IPS DF 6.9 (cell line): Measurements from ENCODE around the gene PADI4.
A peak's percentile ranks its signal among the peaks of the same experiment; 100 is the strongest.
"Not testable (repeated sequence)": the region's sequence is repeated elsewhere in the genome, so short reads cannot be mapped to it uniquely, and the experiment has no call there.

Experiments
- DNase-seq: peaks from one replicate; pipeline ENCODE4 v3.0.0-alpha.2; 2013; ENCODE audit warnings: low read depth, low spot score
- H3K27ac ChIP-seq: one replicate; pipeline ENCODE4 v1.5.1; 2013; ENCODE audit warnings: low read length, control low read depth
- H3K27me3 ChIP-seq: 2 replicates; pipeline ENCODE4 v1.6.1; 2013; ENCODE audit warnings: mild to moderate bottlenecking, low read length; ENCODE audit not compliant: control insufficient read depth, insufficient read depth
- H3K36me3 ChIP-seq: 2 replicates; pipeline ENCODE4 v1.6.1; 2013; ENCODE audit warnings: low read length; ENCODE audit not compliant: control insufficient read depth, insufficient read depth
- H3K4me1 ChIP-seq: 2 replicates; pipeline ENCODE4 v1.6.1; 2013; ENCODE audit warnings: low read length; ENCODE audit not compliant: control insufficient read depth, insufficient read depth
- H3K4me3 ChIP-seq: 2 replicates; pipeline ENCODE4 v1.5.1; 2013; ENCODE audit warnings: mild to moderate bottlenecking, low read length
- H3K9me3 ChIP-seq: 2 replicates; pipeline ENCODE4 v1.6.1; 2013; ENCODE audit warnings: low read length, inconsistent platforms; ENCODE audit not compliant: control insufficient read depth, insufficient read depth
- WGBS: extraction: QIAGEN DNeasy Blood & Tissue Kit; methylation state at CpG from one replicate; pipeline ENCODE4 v1.1.7; 2013; ENCODE audit warnings: mixed read lengths, missing lambda C conversion rate; ENCODE audit not compliant: insufficient read length, insufficient coverage; 5-methylcytosine and 5-hydroxymethylcytosine counted together

The PADI4 gene

DNA sequence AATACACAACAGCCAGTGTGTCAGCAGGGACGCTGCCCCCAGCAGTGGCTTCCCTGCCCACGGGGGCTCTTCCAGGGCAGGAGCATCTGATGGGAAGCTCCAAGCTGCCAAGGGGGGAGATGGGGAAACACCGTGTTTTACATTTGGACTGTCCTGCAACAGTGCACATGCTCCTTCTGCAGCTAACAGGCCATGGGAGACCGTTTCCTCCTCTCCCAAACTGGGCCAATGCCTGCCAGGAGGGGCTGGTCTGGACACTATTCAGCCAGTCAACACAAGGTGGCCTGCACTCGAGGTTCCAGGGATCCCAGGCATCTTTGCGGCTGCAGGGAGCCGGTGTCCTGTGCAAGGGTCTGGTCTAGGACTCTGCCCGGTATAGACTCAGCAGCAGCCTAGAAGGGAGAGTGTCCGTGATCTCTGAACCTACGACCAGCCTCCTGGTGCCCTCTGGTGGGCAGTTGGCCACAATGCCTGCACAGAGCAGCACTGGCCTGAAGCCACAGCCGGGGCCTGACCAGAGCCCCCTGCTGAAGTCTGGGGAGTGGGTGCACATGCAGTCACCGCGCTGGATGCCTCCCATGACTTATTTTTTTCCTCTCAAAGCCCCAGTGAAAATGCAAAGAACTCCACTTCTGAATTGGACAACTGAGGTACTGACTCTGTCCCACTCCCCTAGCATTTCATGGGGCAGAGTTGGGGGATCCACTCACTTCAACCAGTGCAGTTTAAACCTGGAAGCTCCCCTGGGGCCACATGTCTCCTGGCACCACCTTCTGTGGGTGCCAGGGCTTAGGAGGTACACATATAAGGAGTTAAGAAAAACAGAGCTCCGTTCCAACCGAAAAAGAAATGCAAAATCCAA, 98.1 kb downstream of the PADI4 start:
- peaks cover 32% of the 10 kb centered on the region for H3K36me3 ChIP-seq
- no CpG with 5 or more reads among the region's 15 CpGs for WGBS
- H3K4me3 ChIP-seq = no peak overlapping the region
- no peak overlapping the region for H3K27ac ChIP-seq
- H3K4me1 ChIP-seq = 0 out of 2 replicates have a peak, but pooled peaks cover 2% of the 10 kb centered on the region
- no peaks in the 10 kb centered on the region for H3K9me3 ChIP-seq
- DNase-seq = peak; percentile 84
- H3K27me3 ChIP-seq = no peaks in the 10 kb centered on the region

DNA sequence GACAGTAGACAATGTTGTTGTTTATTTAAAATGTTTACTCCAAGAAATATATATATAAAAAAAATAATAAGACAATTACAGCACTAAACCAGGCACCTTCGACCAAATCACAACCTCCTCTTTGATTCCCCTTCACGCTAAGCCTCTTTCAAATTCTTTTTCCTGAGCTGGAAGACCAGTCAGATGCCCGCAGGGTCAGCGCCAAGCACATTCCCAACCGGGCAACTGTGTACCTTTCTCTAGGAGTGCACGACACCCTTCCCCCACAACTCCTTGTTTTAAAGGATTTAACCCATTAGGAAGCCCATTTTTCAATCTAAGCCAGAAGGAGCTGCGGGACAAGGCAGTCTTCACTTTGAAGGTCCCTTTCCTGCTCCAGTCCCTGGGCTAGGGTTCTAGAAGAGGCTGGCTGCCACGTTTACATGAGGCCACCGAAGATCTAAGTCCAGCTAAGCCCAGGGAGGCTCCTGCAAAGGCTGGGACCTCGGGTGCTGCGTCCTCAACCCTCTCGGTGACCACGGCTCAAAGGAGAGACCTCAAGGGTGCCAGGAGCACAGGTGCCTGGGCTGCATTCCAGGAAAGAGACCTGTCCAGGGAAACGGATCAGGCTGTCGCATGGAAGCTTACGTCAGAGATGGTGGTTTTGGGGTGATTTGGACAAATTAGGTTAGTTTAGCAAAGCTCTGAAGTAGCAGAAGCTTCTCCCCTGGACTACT, 98.9 kb downstream of the PADI4 start:
- not testable (repeated sequence) for DNase-seq, H3K4me3 ChIP-seq, H3K9me3 ChIP-seq, H3K27ac ChIP-seq, H3K27me3 ChIP-seq, H3K4me1 ChIP-seq
- WGBS = no CpG with 5 or more reads among the region's 16 CpGs
- H3K36me3 ChIP-seq = peaks cover 40% of the 10 kb centered on the region

DNA sequence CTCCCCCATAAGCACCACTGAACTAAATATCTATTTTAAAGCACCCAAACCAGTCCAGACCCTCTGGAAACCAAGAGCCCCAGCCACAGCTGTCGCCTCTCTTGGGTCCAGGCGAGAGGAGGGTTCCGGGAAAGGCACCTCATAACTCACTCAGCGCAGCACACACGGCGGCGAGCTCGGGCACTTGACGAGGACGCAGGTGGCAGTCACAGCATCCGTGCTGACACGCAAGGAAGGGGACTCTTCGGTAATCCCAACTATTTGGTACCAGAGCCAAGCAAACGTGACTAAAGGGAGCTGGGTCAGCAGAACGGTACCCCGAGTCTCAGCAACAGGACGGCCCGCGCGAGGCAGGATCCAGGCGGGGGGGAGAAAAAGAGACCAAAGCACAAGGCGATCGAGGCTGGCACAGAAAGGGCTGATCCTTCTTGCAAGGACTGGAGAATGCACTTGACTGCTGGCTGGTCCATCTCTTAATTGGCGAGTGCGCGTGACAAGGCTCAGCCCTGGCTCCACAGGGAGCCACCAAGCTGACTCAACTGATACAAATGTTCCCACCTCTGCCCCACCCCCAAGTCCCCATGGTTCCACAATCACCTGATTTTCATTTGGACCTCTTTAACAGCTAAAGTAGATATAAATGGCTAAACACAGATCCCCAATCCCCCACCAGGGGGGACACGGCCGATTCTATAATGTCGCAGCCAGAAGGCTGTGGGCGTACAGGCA, 100.0 kb downstream of the PADI4 start:
- H3K27ac ChIP-seq, H3K9me3 ChIP-seq, H3K4me1 ChIP-seq, DNase-seq, H3K4me3 ChIP-seq, H3K27me3 ChIP-seq: not testable (repeated sequence)
- no CpG with 5 or more reads among the region's 30 CpGs for WGBS
- H3K36me3 ChIP-seq = peaks cover 49% of the 10 kb centered on the region

DNA sequence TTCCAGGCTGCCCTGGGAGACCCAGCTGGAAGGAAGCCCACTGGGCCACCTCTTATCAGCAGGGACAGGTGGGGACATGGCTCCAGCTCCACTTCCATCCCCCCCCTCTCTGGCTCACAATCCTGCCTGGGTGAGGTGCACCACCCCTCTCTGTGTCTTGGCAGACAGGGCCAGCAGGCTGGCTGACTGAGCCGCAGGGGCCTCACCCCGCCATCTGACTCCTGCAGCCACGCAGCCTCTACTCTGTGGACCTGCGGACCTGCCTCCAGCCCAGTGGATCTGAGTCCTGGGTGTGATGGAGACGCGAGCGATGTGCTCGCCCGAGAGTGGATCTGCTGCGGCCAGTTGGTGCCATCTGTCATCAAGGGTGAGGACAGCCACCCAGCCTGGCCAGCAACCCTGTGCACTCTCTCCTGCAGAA, 101.4 kb downstream of the PADI4 start:
- 0 out of 2 replicates have a peak, but pooled peaks cover 2% of the 10 kb centered on the region for H3K4me1 ChIP-seq
- WGBS = no CpG with 5 or more reads among the region's 10 CpGs
- H3K27ac ChIP-seq = no peak overlapping the region
- no peaks in the 10 kb centered on the region for H3K9me3 ChIP-seq
- H3K4me3 ChIP-seq = no peak overlapping the region
- no peaks in the 10 kb centered on the region for H3K27me3 ChIP-seq
- DNase-seq = no peak
- H3K36me3 ChIP-seq = peaks cover 60% of the 10 kb centered on the region

DNA sequence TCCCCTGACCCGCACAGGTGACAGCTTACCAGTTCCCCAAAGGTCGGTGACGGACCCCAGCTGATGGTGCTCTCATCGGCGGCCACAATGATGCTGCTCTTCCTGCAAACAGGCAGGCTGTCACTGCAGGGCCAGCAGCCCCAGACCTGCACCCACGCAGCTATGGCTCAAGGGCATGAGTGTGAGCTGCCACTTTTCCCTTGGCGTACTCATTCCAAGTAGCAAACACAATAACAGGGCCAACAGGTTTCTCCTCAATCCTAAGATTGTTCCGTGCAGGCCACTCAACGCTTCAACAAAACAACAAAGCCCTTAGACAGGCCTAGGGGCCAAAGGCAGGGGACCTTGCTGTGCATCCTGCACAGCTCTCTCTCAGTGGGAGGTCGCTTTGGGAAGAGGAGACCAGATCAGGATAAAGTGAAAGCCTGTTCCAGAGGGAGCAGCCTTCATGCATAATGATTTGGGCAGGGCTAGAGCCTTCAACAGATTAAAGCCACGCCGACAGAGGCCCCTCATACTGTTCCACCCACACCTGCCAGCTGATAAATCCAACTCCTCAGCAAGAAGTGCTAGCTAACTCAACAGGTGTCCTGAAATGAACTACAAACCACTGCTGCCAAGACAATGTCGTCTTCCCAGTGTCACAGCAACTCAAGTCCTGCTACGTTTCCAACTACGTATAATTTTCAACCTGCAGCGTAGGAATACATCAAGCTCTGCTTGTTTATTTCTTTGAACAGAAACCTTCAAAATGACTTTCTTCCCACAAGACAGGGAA, 104.3 kb downstream of the PADI4 start:
- Histone ChIP-seq H3K27me3 (no peaks in the 10 kb centered on the region), H3K27ac (no peak overlapping the region), H3K9me3 (no peaks in the 10 kb centered on the region), H3K4me1 (no peaks in the 10 kb centered on the region), H3K36me3 (peaks cover 73% of the 10 kb centered on the region), H3K4me3 (no peak overlapping the region)
- no CpG with 5 or more reads among the region's 16 CpGs for WGBS
- DNase-seq = no peak
